ENCODE data around the gene KRTAP5-5.

Gene KRTAP5-5

DNA sequence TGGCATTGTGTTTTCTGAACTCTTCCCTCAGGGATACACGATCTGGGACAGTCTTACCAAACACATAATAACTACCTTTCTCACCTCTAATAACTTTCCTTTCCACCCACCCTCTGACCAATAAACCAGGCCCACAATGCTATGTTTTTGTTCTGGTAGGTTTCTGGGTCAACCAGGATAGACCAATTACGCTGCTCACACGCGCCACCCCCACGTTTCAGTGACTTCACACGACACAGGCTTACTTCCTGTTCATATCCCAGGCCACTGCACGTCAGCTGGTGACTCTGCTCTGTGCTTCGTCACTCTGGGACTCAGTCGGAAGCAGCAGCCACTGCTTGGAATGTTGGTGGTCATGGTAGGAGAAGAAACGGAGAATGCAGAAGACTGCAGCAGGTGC is 10.1 kb upstream of the KRTAP5-5 start:
- DNase-seq (ENCODE audit: extremely low spot score): no peak
- CTCF ChIA-PET: no interaction called here
- POLR2A ChIA-PET: no interaction called here
- TF ChIP-seq, protein P1, sequence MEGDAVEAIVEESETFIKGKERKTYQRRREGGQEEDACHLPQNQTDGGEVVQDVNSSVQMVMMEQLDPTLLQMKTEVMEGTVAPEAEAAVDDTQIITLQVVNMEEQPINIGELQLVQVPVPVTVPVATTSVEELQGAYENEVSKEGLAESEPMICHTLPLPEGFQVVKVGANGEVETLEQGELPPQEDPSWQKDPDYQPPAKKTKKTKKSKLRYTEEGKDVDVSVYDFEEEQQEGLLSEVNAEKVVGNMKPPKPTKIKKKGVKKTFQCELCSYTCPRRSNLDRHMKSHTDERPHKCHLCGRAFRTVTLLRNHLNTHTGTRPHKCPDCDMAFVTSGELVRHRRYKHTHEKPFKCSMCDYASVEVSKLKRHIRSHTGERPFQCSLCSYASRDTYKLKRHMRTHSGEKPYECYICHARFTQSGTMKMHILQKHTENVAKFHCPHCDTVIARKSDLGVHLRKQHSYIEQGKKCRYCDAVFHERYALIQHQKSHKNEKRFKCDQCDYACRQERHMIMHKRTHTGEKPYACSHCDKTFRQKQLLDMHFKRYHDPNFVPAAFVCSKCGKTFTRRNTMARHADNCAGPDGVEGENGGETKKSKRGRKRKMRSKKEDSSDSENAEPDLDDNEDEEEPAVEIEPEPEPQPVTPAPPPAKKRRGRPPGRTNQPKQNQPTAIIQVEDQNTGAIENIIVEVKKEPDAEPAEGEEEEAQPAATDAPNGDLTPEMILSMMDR (IDR thresholded peaks at IDR 0.05; ENCODE audit: control extremely low read depth, extremely low read depth, low read depth, missing control alignments): no peak

DNA sequence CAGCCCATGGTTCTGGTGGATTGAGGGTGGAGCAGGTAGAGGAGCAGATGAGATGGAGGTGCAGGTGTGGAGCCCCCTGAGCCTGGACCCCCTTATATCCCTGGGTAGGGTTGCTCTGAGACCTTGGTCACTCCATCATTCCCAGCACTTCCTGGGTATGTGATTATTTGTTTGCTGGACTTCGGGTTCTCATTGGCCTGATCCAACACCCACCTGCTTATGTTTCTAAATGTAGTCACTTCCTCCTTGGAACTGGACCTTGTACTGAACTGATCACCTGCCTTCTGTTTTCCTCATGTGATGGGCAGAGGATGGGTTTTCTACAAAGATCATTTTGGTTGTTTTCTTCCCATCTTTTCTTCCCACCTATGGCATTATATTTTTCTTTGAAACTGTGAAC is 7.5 kb upstream of the KRTAP5-5 start, which contains the start of gene KRTAP5-4:
KRTAP5-4 (minus strand) TSS at position 53 of the 400 bp plus-strand sequence; CDS start at position 8, 45 bp downstream.
- POLR2A ChIA-PET: no interaction called here
- TF ChIP-seq, protein P1 (IDR thresholded peaks at IDR 0.05; ENCODE audit: control extremely low read depth, extremely low read depth, low read depth, missing control alignments): no peak
- no peak for DNase-seq (ENCODE audit: extremely low spot score)
- CTCF ChIA-PET: no interaction called here

DNA sequence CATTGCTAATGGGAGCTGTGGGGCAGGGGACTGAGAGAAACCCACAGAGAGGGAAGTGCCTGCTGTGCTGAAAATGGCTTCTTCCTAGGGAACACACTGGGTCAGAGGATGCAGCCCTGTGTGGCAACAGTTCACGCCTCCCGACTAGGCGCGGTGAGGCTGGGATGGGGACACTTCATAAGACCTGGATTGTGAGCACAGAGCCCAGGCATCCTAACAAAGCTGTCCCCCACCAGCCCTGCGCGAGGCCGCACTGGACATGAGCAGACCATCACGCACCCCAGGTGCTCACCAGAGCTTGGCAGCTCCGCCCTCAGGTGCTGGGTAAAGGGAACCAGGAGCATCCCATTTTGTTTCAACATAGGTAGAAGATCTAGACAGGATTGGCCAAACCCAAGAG is 5.9 kb upstream of the KRTAP5-5 start:
- DNase-seq (ENCODE audit: extremely low spot score): no peak
- TF ChIP-seq, protein P1 (IDR thresholded peaks at IDR 0.05; ENCODE audit: control extremely low read depth, extremely low read depth, low read depth, missing control alignments): no peak
- CTCF ChIA-PET: interaction anchor here (1.0 to 1.1 kb wide), 3 partner anchors 28 to 49 kb away, joined by 3 read pairs; no protein-coding TSS in a partner anchor
- POLR2A ChIA-PET: no interaction called here

DNA sequence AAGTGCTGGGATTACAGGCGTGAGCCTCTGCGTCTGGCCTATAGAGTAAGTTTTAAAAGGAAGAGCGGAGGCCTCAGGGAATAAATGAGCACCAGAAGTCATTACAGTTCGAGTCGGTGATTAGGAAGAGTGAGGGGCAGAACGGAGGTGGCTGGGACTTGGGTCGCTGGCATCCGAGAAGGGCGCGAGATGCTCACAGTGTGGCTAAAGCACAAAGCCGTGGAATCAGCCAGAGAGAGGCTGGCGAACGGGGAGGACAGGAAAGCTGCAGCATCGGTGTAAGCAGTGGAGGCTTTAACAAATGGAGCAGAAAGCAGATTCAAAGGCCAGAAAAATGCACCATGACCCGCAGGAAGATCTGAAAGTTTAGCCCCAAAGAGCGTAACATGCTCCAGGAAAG is 5.0 kb upstream of the KRTAP5-5 start:
- CTCF ChIA-PET: interaction anchor here (1.1 kb wide), 2 partner anchors 31 to 50 kb away, joined by 3 read pairs; no protein-coding TSS in a partner anchor
- POLR2A ChIA-PET: no interaction called here
- TF ChIP-seq, protein P1 (IDR thresholded peaks at IDR 0.05; ENCODE audit: control extremely low read depth, extremely low read depth, low read depth, missing control alignments): no peak
- no peak for DNase-seq (ENCODE audit: extremely low spot score)

DNA sequence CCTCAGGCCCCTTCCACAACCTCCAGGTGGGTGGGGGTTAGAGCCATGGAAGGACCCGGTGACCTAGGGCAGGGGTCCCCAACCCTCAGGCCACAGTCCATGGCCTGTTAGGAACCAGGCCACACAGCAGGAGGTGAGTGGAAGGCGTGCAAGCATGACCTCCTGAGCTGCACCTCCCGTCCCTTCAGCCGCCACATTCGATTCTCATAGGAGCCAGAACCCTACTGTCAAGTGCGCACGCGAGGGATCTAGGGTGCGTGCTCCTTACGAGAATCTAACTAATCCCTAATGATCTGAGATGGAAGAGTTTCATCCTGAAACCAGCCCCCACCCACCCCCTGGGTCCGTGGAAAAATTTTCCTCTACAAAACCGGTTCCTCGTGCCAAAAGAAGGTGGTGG is 4.0 kb upstream of the KRTAP5-5 start:
- CTCF ChIA-PET: no interaction called here
- TF ChIP-seq, protein P1 (IDR thresholded peaks at IDR 0.05; ENCODE audit: control extremely low read depth, extremely low read depth, low read depth, missing control alignments): no peak
- POLR2A ChIA-PET: no interaction called here
- DNase-seq (ENCODE audit: extremely low spot score): no peak

DNA sequence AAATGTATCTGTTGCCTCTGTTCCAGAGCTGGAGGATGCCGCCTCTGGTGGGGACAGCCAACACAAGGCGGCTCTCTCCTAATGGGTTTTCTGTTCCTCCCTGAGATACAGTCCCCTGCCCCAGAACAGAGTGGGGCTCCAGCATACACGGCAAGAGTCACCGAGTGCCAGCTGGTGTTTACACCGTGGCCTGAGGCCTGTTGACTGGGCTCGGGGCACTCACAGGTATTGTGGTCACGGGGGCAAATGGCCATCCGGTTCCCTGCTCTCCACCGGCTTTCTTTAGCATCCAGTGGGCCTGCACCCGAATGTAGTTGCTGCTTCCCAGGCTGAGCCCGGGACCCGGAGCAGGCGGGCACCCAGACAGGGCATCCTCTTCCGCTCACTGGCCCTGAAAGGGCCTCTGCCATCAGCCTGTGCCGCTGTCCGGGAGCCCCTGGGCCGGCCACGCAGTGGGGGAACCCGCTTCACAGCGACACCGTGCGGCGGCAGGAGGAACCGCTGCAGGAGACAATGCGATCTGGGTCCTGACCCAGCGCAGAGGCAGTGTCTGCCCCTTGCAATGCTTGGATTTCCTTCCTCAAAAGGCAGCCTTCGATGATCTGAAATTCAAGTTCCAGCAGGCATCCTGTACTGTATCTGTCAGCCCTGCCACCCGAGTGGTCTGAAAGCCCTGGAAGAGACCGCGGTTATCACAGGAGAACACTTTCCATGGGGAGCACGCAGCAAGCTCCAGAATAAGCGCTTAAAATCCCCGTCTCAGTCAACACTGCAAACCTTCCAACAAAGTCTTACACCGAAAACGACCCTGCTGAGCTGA is 859 bp upstream of the KRTAP5-5 start:
- POLR2A ChIA-PET: no interaction called here
- CTCF ChIA-PET: interaction anchor here (0.7 to 4.7 kb wide), 9 partner anchors 10 to 205 kb away, joined by 3 to 30 read pairs (median 4); no protein-coding TSS in a partner anchor
- peak; percentile 86 for DNase-seq (ENCODE audit: extremely low spot score)
- TF ChIP-seq, protein P1 (IDR thresholded peaks at IDR 0.05; ENCODE audit: control extremely low read depth, extremely low read depth, low read depth, missing control alignments): peak; percentile 86
